GM23338 (cell line): ENCODE results near the gene APRT. TPM values are rescaled to one million over a fixed set of nuclear protein-coding genes. Genes with fewer than 3 reads are reported as not detected.

Experiments
- ATAC-seq: fragments of 200-7000 bp; cut with Tn5 transposase; 3 replicates; pipeline ENCODE4 v1.9.1; 2020
- DNase-seq: peaks from one replicate; pipeline ENCODE4 v3.0.0-alpha.2; 2015; ENCODE audit warnings: low spot score
- H2AFZ ChIP-seq: fragments of 200-600 bp; sonication (generic); 2 replicates; pipeline ENCODE4 v1.8.0; 2016; ENCODE audit warnings: antibody characterized with exemption, mild to moderate bottlenecking, moderate library complexity
- H3F3A ChIP-seq: fragments of 200-600 bp; sonication (generic); replicated peaks from 2 replicates; pipeline ENCODE4 v1.8.0; 2017; ENCODE audit warnings: antibody characterized with exemption, mixed run types, low read depth
- H3K27ac ChIP-seq: fragments of 200-600 bp; sonication (generic); 2 replicates; pipeline ENCODE4 v1.6.1; 2016; ENCODE audit warnings: low read depth
- H3K27me3 ChIP-seq: fragments of 200-600 bp; sonication (generic); 2 replicates; pipeline ENCODE4 v1.8.0; 2016; ENCODE audit warnings: mild to moderate bottlenecking, mixed run types, moderate library complexity; ENCODE audit not compliant: insufficient read depth
- H3K36me3 ChIP-seq: fragments of 200-600 bp; sonication (generic); 2 replicates; pipeline ENCODE4 v1.8.0; 2016; ENCODE audit warnings: mild to moderate bottlenecking; ENCODE audit not compliant: insufficient read depth
- H3K4me1 ChIP-seq: fragments of 200-600 bp; sonication (generic); 2 replicates; pipeline ENCODE4 v1.8.0; 2016; ENCODE audit warnings: mild to moderate bottlenecking, moderate library complexity; ENCODE audit not compliant: insufficient read depth
- H3K4me2 ChIP-seq: fragments of 200-600 bp; sonication (generic); 2 replicates; pipeline ENCODE4 v1.7.1; 2017; ENCODE audit warnings: mixed run types
- H3K4me3 ChIP-seq: fragments of 200-600 bp; sonication (generic); 2 replicates; pipeline ENCODE4 v1.6.1; 2016; ENCODE audit warnings: mixed run types
- H3K79me2 ChIP-seq: fragments of 200-600 bp; sonication (generic); replicated peaks from 2 replicates; pipeline ENCODE4 v1.8.0; 2017; ENCODE audit warnings: mild to moderate bottlenecking; ENCODE audit not compliant: insufficient read depth
- H3K9me2 ChIP-seq: fragments of 200-600 bp; sonication (generic); 2 replicates; pipeline ENCODE4 v1.8.0; 2017; ENCODE audit not compliant: insufficient read depth
- H4K20me1 ChIP-seq: fragments of 200-600 bp; sonication (generic); replicated peaks from 2 replicates; pipeline ENCODE4 v1.8.0; 2017; ENCODE audit warnings: mild to moderate bottlenecking; ENCODE audit not compliant: insufficient read depth
- H3K27ac Mint-ChIP-seq: 2 replicates; pipeline ENCODE4 v1.8.0; 2020; ENCODE audit warnings: inconsistent platforms, mild to moderate bottlenecking, moderate library complexity, mixed read lengths
- H3K27me3 Mint-ChIP-seq: 3 replicates; pipeline ENCODE4 v1.8.0; 2022; ENCODE audit warnings: low read depth, mild to moderate bottlenecking, moderate library complexity, mixed read lengths, inconsistent platforms; ENCODE audit not compliant: insufficient read depth, poor library complexity
- H3K36me3 Mint-ChIP-seq: 3 replicates; pipeline ENCODE4 v1.8.0; 2021; ENCODE audit warnings: low read depth, mild to moderate bottlenecking, inconsistent platforms, moderate library complexity, mixed read lengths
- H3K4me1 Mint-ChIP-seq: 3 replicates; pipeline ENCODE4 v1.8.0; 2020; ENCODE audit warnings: mild to moderate bottlenecking, inconsistent platforms, mixed read lengths
- H3K4me3 Mint-ChIP-seq: 3 replicates; pipeline ENCODE4 v1.8.0; 2021; ENCODE audit warnings: moderate library complexity, mild to moderate bottlenecking, inconsistent platforms, mixed read lengths
- H3K9me3 Mint-ChIP-seq: 3 replicates; pipeline ENCODE4 v1.8.0; 2020; ENCODE audit warnings: moderate library complexity, mild to moderate bottlenecking, inconsistent platforms, mixed read lengths
- CREB1 ChIP-seq: fragments of 250-450 bp; sonication (Bioruptor Pico); IDR thresholded peaks from 2 replicates; pipeline ENCODE4 v1.5.0; 2020; ENCODE audit warnings: low read depth, mild to moderate bottlenecking, moderate library complexity
- EZH2phosphoT487 ChIP-seq: fragments of 200-600 bp; sonication (generic); IDR thresholded peaks from one replicate; pipeline ENCODE4 v1.8.1; 2018; ENCODE audit warnings: antibody characterized with exemption; ENCODE audit not compliant: unreplicated experiment
- JUNB ChIP-seq: IDR thresholded peaks from one replicate; pipeline ENCODE4 v1.6.1; 2016; ENCODE audit warnings: antibody characterized with exemption; ENCODE audit not compliant: unreplicated experiment
- NANOG ChIP-seq: IDR thresholded peaks from 2 replicates; pipeline ENCODE4 v1.6.1; 2016; ENCODE audit warnings: antibody characterized with exemption, borderline replicate concordance
- STAT1 ChIP-seq: IDR thresholded peaks from one replicate; pipeline ENCODE4 v1.6.1; 2016; ENCODE audit warnings: antibody characterized with exemption; ENCODE audit not compliant: unreplicated experiment
- ZNF114 ChIP-seq: fragments of 250-450 bp; sonication (Bioruptor Pico); IDR thresholded peaks from 2 replicates; pipeline ENCODE4 v1.5.0; 2020; ENCODE audit warnings: mild to moderate bottlenecking, moderate library complexity
- ZNF331 ChIP-seq: fragments of 250-450 bp; sonication (Bioruptor Pico); IDR thresholded peaks from 2 replicates; pipeline ENCODE4 v1.5.0; 2020; ENCODE audit warnings: low read depth, mild to moderate bottlenecking, moderate library complexity
- polyA plus RNA-seq: library from polyadenylated mRNA; unstranded; fragments of >200 nt; fragmentation: Nextera tagmentation; extraction: Ambion mirVana; gene quantifications from 2 replicates; pipeline ENCODE4 v1.2.1, GENCODE V29; 2016
- total RNA-seq: library from RNA; depleted of rRNA; stranded (reverse); fragments of >200 nt; shearing (Covaris generic); gene quantifications from 2 replicates; pipeline ENCODE4 v1.2.3, GENCODE V29; 2014
- TF ChIP-seq, protein P1 (sequence below), 2 experiments: fragments of 200-600 bp in 1 of 2; sonication (generic) in 1 of 2; conservative IDR thresholded peaks; 2 replicates each; pipeline versions ENCODE4 v1.5.1 to v1.6.1; 2016 to 2017; ENCODE audit warnings: antibody characterized with exemption in 2 of 2, low read depth in 2 of 2, mild to moderate bottlenecking in 2 of 2, moderate library complexity in 1 of 2
- TF ChIP-seq, protein P2 (sequence below): IDR thresholded peaks from 2 replicates; pipeline ENCODE4 v1.6.1; 2016; ENCODE audit warnings: antibody characterized with exemption
- TF ChIP-seq, protein P3 (sequence below): fragments of 250-450 bp; sonication (Bioruptor Pico); IDR thresholded peaks from 2 replicates; pipeline ENCODE4 v1.5.0; 2020; ENCODE audit warnings: mild to moderate bottlenecking, moderate library complexity
- TF ChIP-seq, protein P4 (sequence below): IDR thresholded peaks from one replicate; pipeline ENCODE4 v1.6.1; 2018; ENCODE audit warnings: antibody characterized with exemption; ENCODE audit not compliant: unreplicated experiment

Gene APRT
- total and polyA plus RNA-seq, 2 experiments from 2014 or later = 250 to 522 TPM

DNA sequence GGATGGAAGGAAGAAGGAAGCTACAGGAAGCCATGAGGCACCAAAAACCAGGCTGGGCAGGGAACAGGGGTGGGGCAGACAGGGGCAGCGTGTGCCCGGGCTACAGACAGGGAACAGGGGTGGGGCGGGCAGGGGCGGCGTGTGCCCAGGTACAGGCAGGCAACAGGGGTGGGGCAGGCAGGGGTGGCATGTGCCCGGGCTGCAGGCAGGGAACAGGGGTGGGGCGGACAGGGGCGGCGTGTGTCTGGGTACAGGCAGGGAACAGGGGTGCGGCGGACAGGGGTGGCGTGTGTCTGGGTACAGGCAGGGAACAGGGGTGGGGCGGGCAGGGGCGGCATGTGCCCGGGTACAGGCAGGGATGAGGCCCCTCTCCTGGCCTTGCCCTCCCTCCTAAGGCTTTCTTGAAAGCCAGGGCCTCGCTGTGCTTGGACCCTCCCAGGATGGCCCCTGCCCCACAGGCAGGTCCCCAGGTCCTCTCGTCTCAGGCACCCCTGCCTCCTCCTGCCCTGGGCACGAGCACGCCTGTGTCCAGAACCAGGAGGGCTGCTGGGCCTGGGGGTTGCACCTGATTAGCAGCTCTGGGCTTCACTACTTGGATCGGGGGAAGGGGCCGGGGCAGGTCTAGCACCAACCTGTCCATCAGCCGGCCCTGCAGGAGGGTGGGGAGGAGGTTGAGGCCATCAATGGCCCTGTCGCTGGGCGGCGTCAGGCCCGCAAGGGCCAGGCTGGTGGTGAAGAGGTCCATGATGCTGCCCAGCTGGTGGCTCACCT, 14.5 kb upstream of the APRT start:
- no peak for TF ChIP-seq CREB1 (CRISPR knock-in tag)
- TF ChIP-seq, protein P1, sequence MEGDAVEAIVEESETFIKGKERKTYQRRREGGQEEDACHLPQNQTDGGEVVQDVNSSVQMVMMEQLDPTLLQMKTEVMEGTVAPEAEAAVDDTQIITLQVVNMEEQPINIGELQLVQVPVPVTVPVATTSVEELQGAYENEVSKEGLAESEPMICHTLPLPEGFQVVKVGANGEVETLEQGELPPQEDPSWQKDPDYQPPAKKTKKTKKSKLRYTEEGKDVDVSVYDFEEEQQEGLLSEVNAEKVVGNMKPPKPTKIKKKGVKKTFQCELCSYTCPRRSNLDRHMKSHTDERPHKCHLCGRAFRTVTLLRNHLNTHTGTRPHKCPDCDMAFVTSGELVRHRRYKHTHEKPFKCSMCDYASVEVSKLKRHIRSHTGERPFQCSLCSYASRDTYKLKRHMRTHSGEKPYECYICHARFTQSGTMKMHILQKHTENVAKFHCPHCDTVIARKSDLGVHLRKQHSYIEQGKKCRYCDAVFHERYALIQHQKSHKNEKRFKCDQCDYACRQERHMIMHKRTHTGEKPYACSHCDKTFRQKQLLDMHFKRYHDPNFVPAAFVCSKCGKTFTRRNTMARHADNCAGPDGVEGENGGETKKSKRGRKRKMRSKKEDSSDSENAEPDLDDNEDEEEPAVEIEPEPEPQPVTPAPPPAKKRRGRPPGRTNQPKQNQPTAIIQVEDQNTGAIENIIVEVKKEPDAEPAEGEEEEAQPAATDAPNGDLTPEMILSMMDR (conservative IDR thresholded peaks at IDR 0.05; ENCODE audit: low read depth in 2 of 2) = no peak
- no peak for TF ChIP-seq ZNF331
- TF ChIP-seq, protein P2, sequence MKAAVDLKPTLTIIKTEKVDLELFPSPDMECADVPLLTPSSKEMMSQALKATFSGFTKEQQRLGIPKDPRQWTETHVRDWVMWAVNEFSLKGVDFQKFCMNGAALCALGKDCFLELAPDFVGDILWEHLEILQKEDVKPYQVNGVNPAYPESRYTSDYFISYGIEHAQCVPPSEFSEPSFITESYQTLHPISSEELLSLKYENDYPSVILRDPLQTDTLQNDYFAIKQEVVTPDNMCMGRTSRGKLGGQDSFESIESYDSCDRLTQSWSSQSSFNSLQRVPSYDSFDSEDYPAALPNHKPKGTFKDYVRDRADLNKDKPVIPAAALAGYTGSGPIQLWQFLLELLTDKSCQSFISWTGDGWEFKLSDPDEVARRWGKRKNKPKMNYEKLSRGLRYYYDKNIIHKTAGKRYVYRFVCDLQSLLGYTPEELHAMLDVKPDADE = no peak
- no peak for TF ChIP-seq NANOG
- TF ChIP-seq, protein P3, sequence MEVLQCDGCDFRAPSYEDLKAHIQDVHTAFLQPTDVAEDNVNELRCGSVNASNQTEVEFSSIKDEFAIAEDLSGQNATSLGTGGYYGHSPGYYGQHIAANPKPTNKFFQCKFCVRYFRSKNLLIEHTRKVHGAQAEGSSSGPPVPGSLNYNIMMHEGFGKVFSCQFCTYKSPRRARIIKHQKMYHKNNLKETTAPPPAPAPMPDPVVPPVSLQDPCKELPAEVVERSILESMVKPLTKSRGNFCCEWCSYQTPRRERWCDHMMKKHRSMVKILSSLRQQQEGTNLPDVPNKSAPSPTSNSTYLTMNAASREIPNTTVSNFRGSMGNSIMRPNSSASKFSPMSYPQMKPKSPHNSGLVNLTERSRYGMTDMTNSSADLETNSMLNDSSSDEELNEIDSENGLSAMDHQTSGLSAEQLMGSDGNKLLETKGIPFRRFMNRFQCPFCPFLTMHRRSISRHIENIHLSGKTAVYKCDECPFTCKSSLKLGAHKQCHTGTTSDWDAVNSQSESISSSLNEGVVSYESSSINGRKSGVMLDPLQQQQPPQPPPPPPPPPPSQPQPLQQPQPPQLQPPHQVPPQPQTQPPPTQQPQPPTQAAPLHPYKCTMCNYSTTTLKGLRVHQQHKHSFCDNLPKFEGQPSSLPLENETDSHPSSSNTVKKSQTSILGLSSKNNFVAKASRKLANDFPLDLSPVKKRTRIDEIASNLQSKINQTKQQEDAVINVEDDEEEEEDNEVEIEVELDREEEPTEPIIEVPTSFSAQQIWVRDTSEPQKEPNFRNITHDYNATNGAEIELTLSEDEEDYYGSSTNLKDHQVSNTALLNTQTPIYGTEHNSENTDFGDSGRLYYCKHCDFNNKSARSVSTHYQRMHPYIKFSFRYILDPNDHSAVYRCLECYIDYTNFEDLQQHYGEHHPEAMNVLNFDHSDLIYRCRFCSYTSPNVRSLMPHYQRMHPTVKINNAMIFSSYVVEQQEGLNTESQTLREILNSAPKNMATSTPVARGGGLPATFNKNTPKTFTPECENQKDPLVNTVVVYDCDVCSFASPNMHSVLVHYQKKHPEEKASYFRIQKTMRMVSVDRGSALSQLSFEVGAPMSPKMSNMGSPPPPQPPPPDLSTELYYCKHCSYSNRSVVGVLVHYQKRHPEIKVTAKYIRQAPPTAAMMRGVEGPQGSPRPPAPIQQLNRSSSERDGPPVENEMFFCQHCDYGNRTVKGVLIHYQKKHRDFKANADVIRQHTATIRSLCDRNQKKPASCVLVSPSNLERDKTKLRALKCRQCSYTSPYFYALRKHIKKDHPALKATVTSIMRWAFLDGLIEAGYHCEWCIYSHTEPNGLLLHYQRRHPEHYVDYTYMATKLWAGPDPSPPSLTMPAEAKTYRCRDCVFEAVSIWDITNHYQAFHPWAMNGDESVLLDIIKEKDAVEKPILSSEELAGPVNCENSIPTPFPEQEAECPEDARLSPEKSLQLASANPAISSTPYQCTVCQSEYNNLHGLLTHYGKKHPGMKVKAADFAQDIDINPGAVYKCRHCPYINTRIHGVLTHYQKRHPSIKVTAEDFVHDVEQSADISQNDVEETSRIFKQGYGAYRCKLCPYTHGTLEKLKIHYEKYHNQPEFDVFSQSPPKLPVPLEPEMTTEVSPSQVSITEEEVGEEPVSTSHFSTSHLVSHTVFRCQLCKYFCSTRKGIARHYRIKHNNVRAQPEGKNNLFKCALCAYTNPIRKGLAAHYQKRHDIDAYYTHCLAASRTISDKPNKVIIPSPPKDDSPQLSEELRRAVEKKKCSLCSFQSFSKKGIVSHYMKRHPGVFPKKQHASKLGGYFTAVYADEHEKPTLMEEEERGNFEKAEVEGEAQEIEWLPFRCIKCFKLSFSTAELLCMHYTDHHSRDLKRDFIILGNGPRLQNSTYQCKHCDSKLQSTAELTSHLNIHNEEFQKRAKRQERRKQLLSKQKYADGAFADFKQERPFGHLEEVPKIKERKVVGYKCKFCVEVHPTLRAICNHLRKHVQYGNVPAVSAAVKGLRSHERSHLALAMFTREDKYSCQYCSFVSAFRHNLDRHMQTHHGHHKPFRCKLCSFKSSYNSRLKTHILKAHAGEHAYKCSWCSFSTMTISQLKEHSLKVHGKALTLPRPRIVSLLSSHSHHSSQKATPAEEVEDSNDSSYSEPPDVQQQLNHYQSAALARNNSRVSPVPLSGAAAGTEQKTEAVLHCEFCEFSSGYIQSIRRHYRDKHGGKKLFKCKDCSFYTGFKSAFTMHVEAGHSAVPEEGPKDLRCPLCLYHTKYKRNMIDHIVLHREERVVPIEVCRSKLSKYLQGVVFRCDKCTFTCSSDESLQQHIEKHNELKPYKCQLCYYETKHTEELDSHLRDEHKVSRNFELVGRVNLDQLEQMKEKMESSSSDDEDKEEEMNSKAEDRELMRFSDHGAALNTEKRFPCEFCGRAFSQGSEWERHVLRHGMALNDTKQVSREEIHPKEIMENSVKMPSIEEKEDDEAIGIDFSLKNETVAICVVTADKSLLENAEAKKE (CRISPR knock-in tag) = no peak
- no peak for TF ChIP-seq EZH2phosphoT487
- TF ChIP-seq JUNB = no peak
- TF ChIP-seq, protein P4, sequence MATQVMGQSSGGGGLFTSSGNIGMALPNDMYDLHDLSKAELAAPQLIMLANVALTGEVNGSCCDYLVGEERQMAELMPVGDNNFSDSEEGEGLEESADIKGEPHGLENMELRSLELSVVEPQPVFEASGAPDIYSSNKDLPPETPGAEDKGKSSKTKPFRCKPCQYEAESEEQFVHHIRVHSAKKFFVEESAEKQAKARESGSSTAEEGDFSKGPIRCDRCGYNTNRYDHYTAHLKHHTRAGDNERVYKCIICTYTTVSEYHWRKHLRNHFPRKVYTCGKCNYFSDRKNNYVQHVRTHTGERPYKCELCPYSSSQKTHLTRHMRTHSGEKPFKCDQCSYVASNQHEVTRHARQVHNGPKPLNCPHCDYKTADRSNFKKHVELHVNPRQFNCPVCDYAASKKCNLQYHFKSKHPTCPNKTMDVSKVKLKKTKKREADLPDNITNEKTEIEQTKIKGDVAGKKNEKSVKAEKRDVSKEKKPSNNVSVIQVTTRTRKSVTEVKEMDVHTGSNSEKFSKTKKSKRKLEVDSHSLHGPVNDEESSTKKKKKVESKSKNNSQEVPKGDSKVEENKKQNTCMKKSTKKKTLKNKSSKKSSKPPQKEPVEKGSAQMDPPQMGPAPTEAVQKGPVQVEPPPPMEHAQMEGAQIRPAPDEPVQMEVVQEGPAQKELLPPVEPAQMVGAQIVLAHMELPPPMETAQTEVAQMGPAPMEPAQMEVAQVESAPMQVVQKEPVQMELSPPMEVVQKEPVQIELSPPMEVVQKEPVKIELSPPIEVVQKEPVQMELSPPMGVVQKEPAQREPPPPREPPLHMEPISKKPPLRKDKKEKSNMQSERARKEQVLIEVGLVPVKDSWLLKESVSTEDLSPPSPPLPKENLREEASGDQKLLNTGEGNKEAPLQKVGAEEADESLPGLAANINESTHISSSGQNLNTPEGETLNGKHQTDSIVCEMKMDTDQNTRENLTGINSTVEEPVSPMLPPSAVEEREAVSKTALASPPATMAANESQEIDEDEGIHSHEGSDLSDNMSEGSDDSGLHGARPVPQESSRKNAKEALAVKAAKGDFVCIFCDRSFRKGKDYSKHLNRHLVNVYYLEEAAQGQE = no peak
- TF ChIP-seq ZNF114 (CRISPR knock-in tag) = no peak
- TF ChIP-seq STAT1 = no peak
- Histone ChIP-seq H3K4me2 (no peak overlapping the region), H3K27ac (no peak overlapping the region), H3K4me3 (no peak overlapping the region), H3K9me2 (no peaks in the 10 kb centered on the region), H3K36me3 (no peaks in the 10 kb centered on the region), H3K4me1 (no peaks in the 10 kb centered on the region), H4K20me1 (no peaks in the 10 kb centered on the region), H3K27me3 (no peaks in the 10 kb centered on the region), H2AFZ (no peak overlapping the region), H3K79me2 (no peaks in the 10 kb centered on the region), H3F3A (no peaks in the 10 kb centered on the region)
- no peaks in the 10 kb centered on the region; the same call in 2 of the 3 replicates for H3K9me3 Mint-ChIP-seq
- no peaks in the 10 kb centered on the region; the same call in 2 of the 3 replicates for H3K4me1 Mint-ChIP-seq
- H3K4me3 Mint-ChIP-seq = no peak overlapping the region
- ATAC-seq = no peak
- no peak overlapping the region for H3K27ac Mint-ChIP-seq
- DNase-seq = no peak
- H3K36me3 Mint-ChIP-seq = peaks cover 3% of the 10 kb centered on the region; the same call in 2 of the 3 replicates
- H3K27me3 Mint-ChIP-seq = peaks cover 5% of the 10 kb centered on the region
